ENCODE measurements around the gene PACRG. TPM values are rescaled to one million over a fixed set of nuclear protein-coding genes. Genes with fewer than 3 reads are reported as not detected.
A peak's percentile ranks its signal among the peaks of the same experiment; 100 is the strongest.

The PACRG gene
- polyA plus RNA-seq, 2 of the 4 experiments (the other 2 are of a cell fraction), result 0.14 to 0.30 TPM

- Histone ChIP-seq H3K4me1 (no peaks in the 10 kb centered on the region), H3K4me2 (no peak overlapping the region), H3K9me3 (no peaks in the 10 kb centered on the region), H3K4me3 (no peak overlapping the region), H3K27ac (no peak overlapping the region)
- 13% methylated on average over 6 of the region's 6 CpGs for WGBS (ENCODE audit: missing lambda C conversion rate)
- CTCF ChIA-PET, result no interaction called here
- POLR2A ChIA-PET, result no interaction called here
- peak in 1 of 2 experiments; percentile 12 for DNase-seq (ENCODE audit: low read depth in 1 of 2, low spot score in 1 of 2)
- TF ChIP-seq EP300 (IDR thresholded peaks at IDR 0.05), result no peak
- TF ChIP-seq RNF2 (IDR thresholded peaks at IDR 0.05; ENCODE audit: borderline replicate concordance, low read depth), result no peak
- no peak for TF ChIP-seq MYC (IDR thresholded peaks at IDR 0.05; ENCODE audit: borderline replicate concordance, low read length)
- TF ChIP-seq NPAS2 (CRISPR knock-in tag; IDR thresholded peaks at IDR 0.05; ENCODE audit: borderline replicate concordance), result no peak
- TF ChIP-seq ZFP36 (IDR thresholded peaks at IDR 0.05; ENCODE audit: borderline replicate concordance, partially characterized antibody), result no peak
- no peak for TF ChIP-seq HDAC2 (IDR thresholded peaks at IDR 0.05)
- TF ChIP-seq HOXB5 (CRISPR knock-in tag; IDR thresholded peaks at IDR 0.05), result no peak
- no peak for TF ChIP-seq ZNF302 (CRISPR knock-in tag; IDR thresholded peaks at IDR 0.05)
- TF ChIP-seq ZC3H11A (IDR thresholded peaks at IDR 0.05), result no peak
- TF ChIP-seq CBX2 (IDR thresholded peaks at IDR 0.05; ENCODE audit: borderline replicate concordance, low read depth), result no peak
- TF ChIP-seq ATOH8 (CRISPR knock-in tag; IDR thresholded peaks at IDR 0.05; ENCODE audit: low read depth), result no peak
- TF ChIP-seq MAX (IDR thresholded peaks at IDR 0.05), result no peak
- no peak for TF ChIP-seq ZSCAN20 (CRISPR knock-in tag; IDR thresholded peaks at IDR 0.05)
- TF ChIP-seq JUNB (IDR thresholded peaks at IDR 0.05), result no peak
- no peak for TF ChIP-seq BHLHE40 (IDR thresholded peaks at IDR 0.05; ENCODE audit: low read depth, low read length)
- TF ChIP-seq HOXA7 (CRISPR knock-in tag; IDR thresholded peaks at IDR 0.05), result no peak
- TF ChIP-seq RAD21 (conservative IDR thresholded peaks at IDR 0.05 in 1 of 2, IDR thresholded peaks at IDR 0.05 in 1 of 2), result no peak
- peak in 1 of 2 experiments; percentile 45; a peak in 3 of 6 replicates for ATAC-seq
- no peak for FAIRE-seq
Measured at GRCh38 chr6:162964488-162965140, 236.8 kb downstream of the PACRG start.

- TF ChIP-seq E2F6 (IDR thresholded peaks at IDR 0.05; ENCODE audit: borderline replicate concordance, low read depth) (no peak), TP53 (CRISPR knock-in tag; IDR thresholded peaks at IDR 0.05) (no peak), FOSB (CRISPR knock-in tag; IDR thresholded peaks at IDR 0.05) (no peak), GATA3 (IDR thresholded peaks at IDR 0.05; ENCODE audit: borderline replicate concordance) (no peak), EP300 (IDR thresholded peaks at IDR 0.05) (no peak), RCOR1 (IDR thresholded peaks at IDR 0.05; ENCODE audit: low read depth, low read length) (no peak), FOSL2 (IDR thresholded peaks at IDR 0.05) (no peak), FOSL2 (CRISPR knock-in tag; IDR thresholded peaks at IDR 0.05) (no peak), NPAS2 (CRISPR knock-in tag; IDR thresholded peaks at IDR 0.05; ENCODE audit: borderline replicate concordance) (no peak), MAX (IDR thresholded peaks at IDR 0.05) (no peak)
- Histone ChIP-seq H3K4me3 (no peak overlapping the region), H3K4me2 (no peak overlapping the region), H3K4me1 (no peaks in the 10 kb centered on the region), H3K27ac (no peak overlapping the region), H3K9me3 (no peaks in the 10 kb centered on the region)
- ATAC-seq (no peak), FAIRE-seq (no peak), DNase-seq (ENCODE audit: low read depth in 1 of 2, low spot score in 1 of 2) (no peak)
- POLR2A ChIA-PET, result no interaction called here
- CTCF ChIA-PET, result no interaction called here
- WGBS (ENCODE audit: missing lambda C conversion rate), result 20% methylated on average over 1 of the region's 1 CpG
Measured at GRCh38 chr6:162965366-162965765, 237.6 kb downstream of the PACRG start.
